LHCN-M2 (cell line): ENCODE results near the gene MISP3. TPM values are rescaled to one million over a fixed set of nuclear protein-coding genes. Genes with fewer than 3 reads are reported as not detected.
A peak's percentile ranks its signal among the peaks of the same experiment; 100 is the strongest.

Source experiments
- DNase-seq: peaks from one replicate; pipeline ENCODE4 v3.0.0-alpha.2; 2012; ENCODE audit warnings: low read depth
- total RNA-seq: library from RNA; depleted of rRNA; stranded (reverse); fragments of >200 nt; gene quantifications from 2 replicates; pipeline ENCODE4 v1.2.3, GENCODE V29; 2014

The MISP3 gene
- total RNA-seq, 1 experiment from 2014 or later = 0.34 TPM

DNA sequence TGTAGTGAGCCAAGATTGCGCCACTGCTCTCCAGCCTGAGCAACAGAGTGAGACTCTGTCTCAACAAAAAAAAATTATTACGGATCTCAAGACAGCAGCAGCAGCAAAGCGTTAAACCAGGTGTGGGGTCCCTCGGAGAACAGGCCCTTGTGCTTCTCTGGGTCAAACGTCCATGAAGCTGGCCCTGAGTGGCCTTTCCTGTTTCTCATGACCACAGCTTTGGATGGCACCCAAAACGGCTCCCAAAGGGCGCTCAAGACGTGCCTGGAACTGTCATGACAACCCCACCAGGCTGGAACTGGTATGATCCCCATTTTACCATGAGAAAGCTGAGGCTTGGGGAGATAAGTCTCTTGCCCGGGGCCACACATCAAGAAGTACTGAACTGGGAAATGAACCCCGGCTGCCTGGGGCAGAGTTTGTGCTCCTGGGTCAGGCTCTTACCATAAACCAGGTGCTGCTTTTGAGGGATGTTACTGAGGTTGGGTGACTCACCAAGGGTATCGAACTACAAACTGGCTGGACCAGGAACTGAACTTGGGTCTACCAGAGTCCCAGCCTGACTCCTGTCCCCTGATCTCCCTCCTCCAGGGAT lies 29.6 kb downstream of the MISP3 start:
- no peak for DNase-seq

DNA sequence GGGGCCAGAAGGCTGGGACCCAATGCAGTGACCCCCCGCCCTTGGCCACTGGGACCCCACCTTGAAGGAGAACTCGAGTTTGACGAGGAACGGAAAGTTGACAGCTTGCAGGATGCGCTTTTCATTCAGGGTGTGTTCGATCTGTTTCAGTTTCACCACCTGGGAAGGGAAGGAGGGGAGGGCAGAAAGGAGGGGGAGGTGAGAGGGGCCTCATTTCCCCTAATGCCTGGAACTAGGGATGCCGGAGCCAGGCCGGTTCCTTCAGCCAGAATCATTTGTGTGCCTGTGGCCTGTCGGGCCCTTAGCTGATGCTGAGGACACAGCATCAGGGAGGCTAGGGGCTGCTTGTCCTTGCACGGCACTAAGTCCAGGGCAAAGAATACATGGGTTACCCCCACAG lies 30.2 kb downstream of the MISP3 start:
- no peak for DNase-seq

DNA sequence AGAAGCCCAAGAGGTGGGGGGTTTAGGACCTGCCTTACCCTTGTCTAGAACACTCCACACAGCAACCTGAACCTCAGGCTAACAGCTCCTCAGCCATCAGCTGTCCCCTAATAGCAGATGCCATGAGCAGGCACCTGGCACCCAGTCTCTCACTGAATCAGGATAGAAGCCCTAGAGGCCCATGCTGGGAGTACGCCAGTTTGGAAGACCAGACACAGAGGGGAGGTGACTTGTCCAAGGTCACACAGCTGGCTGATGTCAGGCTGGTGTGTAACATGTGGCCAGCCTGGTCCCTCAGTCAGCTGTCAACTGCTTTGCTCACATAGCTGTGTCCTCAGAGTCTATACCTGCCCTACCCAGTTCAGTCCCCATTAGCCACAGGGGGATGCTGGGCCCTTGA lies 30.7 kb downstream of the MISP3 start:
- no peak for DNase-seq

DNA sequence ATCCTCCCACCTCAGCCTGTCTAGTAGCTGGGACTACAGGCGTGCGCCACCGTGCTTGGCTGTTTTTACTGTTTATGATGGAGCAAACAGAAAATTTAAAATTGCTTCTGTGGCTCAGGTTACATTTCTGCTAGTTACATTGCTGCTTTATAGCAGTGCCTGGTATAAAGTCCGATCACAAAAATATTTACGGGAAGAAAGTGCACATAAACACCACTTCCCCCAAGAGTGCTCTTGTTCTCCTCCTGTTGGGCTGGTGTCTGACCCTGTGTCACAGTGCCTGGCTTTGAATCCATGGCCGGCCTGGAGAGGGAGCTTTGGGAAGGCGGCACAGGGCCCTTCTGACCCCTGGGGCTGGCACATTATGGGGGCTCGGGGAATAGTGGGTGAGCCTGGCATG lies 33.1 kb downstream of the MISP3 start:
- DNase-seq = no peak

DNA sequence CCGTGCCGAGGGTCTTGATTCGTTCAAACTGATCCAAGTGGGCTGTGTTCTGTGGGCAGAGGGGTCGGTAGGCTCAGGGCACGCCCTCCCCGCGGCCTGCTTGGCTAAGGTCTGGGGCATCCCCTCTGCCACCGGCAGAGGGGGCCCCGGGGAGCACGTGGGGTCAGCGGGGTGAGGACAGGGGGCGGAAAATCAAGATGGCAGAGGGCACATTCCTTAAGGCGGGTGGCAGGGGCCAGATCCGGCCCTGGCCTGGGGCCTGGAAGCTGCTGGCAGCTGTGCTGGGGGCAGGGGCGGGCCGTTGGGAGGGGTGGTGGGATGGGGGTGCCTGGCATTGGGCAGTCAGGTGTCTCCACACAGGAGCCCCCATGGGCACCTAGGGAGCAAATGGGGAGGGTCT lies 34.3 kb downstream of the MISP3 start:
- DNase-seq = no peak

DNA sequence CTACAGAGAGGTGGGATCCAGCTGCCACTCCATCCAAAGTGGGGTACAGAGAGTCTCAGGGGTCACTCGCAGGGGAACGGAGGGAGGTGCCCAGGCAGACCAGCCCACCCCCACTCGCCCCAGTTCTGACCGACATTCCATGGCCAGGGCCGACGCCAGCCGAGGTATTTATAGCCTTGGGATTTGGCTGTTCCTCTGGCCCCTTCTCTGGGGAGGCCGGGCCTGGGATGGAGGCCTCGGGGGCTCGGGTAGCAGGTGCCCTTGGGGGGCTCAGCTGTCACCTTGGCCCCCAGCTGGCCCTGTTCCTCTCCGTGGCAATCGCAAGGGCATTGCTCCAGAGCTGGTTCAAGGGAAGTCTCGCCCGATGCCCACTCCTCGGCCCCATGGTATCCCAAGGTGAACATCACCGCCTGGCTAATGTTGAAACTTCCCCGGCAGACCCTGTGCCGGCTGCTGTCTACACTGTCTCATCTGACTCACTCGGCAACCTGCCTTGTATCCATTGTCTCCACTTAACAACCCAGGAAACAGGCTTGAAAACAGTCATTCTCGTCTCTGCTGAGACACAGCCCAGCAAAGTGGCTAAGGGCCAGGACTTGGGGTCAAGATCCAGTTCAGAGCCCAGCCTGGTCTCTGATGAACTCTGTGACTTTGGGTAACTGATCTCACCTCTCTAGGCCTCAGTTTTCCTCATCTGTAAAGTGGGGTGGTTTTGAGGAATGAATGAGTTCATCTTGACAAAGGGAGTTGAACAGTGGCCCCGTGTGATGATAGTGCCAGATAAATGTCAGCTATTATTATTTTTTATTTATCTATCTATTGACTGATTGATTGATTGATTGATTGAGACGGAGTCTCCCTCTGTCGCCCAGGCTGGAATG lies 35.2 kb downstream of the MISP3 start:
- no peak for DNase-seq

DNA sequence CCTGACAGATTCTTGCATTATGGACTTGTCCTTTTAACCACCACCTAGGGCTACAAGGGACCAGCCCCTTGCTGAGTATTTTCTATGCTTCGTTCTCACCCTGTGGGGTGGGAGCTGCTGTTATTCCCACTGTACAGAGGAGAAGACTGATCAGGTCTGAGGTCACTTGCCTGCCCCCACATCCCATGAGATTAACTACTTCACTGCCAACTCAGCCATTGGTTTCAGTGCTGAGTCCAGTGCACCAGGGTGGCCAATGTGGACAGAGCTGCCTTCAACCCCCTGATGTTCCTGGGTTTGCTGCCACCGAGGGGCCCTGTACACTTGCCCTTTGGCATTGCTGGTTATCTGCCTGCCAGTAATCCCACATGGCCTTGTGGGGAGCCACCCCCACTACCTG lies 38.1 kb downstream of the MISP3 start:
- no peak for DNase-seq

DNA sequence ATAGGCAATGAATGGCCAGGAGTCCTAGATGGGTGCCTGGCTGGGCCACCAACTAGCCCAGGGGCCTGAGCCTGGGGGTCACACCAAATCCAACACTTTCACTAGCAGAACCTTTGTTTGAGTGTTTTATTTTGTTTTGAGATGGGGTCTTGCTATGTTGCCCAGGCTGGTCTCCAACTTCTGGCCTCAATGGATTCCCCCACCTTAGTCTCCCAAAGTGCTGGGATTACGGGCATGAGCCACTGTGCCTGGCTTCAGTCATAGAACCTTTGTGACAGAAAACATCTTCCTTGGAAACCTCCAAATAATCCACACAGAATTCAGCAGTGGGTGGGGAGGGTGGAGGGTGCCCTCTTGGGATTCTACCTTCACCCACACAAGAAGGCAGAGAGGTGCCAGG lies 38.9 kb downstream of the MISP3 start:
- no peak for DNase-seq

DNA sequence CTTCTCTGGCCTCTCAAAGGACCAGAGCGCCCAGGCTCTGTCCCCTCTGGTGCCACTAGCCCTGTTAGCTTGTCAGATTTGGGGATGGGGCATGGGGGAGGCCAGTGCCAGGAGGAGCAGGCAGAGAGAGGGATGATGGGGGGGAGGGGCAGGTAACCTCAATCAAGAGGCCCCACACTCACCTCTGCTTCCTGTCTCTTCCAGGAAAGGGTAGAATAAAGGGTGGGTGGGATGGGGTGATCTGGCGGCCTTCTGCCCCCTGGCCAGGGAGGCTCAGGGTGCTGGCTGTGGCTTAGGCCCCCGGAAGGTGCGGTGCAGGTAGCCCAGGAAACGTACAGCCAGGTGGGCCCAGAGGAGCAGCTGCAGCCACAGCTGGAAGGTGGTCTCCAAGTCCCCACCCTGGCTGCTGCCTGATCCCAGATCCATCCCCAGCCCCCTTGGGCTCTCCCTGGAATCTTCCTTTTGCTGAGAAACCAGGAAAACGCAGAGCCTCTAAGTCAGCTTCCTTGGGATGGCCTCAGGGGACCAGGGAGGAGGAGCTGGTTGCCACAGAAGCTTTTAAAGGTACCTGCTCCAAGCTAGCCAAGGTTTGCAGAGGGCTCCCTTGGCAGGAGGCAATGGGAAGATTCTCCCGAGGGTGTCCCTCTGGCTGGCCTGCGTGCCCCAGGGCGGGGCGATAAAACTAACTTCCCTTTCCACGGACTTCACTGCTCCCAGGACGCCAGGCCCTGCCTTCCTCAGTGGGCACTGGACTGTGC lies 39.6 kb downstream of the MISP3 start:
- no peak for DNase-seq

DNA sequence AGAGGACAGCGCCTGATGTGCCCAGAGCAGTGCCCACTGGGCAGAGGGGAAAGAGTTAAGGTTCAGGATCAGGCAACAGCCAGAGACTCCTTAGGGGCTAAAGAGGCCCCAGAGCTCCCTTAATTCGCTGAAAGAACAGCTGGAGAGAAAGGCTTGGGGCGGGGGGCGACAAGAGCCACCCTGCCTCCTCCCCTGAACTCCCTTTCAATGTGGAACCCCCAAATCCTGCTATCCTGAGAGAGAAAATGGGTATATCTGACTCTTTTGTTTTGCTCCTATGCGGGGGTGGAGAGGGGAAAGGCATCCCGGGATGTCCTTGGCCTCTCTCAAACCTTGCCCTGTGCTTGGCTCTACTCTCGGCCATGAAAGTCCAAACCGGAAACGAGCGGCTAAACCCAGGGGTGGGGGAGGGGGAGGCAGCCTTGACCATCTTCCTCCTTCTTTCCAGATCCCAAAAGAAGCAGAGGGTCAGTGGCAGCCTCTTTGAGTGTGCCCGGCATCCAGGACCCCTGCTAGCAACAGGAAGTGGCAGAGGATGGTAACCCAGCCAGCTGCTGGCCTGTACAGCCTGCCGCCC lies 40.3 kb downstream of the MISP3 start:
- peak; percentile 35 for DNase-seq

DNA sequence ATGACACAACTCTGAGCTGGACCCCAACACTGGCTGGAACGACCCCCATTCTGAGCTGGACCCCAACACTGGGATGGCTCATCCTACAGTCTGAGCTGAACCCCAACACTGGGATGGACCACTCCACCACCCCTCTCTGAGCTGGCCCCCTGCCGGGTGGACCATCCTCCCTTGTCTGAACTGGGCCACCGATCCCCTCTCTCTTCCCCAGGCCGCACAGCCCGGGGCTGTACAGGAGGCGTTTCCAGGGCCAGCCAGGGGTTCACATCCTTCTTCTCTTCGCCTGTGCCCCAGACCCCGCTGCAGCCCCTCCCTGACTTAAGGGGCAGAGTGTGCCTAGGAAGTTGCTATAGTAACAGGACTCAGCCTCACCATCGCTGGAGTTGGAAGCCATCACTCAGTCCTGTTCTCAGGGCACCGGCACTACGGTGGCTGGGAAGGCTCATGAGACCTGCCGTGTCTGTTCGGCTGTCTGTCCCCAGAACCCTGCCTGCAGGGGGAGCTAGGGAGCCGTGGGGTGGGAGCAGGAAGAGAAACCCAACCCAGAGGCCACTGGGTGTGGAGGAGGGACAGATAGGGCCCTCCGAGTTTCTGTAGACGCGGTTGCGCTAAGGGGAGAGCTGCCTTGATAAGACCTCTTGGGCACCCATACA lies 41.3 kb downstream of the MISP3 start:
- DNase-seq = no peak

DNA sequence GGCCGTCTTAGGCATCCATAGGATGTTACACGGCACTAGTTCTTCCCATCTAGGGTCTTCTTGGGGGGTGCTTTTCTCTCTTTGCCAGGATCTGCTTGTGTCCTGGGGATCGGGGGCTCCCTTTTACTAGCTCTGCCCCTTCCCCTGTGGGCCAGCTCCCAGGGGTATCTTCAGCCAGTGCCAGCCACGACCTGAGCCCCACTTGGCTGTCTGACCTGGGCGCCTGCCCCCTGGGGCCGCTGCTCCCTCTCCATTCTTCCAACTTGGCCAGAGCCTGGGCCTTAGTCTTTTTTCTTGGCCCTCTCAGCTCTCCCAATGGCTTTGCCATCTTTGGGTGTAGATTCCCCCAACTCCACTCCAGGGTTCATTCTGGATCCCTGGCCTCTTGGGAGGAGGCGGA lies 41.9 kb downstream of the MISP3 start:
- DNase-seq = no peak

DNA sequence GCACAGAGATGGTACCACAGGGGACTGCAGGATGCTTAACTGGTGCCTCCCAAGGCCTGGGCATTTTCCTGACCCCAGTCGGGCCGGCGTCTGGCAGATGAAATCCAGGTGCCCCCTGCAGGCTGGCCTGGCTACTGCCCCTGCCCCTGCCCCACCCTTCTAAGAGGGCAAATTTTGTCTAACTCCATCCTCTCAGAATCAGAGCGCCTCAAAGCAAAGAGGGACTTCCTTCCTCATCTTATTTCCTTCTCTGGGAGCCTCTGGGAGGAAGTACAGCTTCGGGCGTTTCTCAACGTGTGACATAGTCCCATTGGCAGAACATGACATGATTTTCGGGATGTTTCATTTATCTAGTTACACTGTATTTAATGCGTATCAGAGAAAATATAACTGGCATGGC lies 42.3 kb downstream of the MISP3 start:
- DNase-seq = no peak

DNA sequence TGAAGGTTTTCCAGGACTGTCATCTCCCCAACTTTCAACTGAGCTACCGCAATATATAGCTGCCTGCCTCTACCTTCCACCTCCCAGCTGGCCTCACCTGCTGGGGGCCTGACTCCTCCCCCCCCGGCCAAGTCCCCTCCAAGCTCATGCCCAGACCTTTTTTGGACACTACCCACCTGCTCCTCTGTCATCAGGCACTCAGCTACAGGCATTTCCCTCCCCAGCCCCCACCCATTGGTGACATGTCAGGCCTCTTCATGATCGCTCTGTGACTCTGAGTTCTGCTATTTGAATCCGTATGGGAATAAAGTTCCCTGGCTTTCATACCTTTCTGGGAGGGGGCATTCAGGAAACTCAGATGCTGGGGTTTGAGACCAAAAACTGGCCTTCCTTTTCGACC lies 43.2 kb downstream of the MISP3 start:
- DNase-seq = no peak

DNA sequence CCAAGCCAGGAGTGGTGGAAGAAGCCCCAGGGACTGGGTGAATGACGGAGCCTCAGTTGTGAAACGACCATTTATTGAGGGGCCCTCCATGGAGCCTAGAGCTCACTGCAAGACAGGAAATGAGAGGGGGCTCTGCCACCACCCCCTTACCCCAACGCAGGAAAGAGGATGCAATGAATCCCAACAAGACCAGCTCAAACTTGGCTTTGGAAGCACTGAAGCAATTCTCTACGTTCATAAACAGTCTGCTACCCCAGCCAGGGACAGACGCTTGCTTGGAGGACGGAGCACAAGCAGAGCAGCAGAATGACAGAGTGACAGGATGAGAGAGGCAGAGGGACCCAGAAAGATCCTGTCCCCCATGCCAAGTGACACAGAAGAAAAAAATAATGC lies 43.9 kb downstream of the MISP3 start:
- DNase-seq = no peak

DNA sequence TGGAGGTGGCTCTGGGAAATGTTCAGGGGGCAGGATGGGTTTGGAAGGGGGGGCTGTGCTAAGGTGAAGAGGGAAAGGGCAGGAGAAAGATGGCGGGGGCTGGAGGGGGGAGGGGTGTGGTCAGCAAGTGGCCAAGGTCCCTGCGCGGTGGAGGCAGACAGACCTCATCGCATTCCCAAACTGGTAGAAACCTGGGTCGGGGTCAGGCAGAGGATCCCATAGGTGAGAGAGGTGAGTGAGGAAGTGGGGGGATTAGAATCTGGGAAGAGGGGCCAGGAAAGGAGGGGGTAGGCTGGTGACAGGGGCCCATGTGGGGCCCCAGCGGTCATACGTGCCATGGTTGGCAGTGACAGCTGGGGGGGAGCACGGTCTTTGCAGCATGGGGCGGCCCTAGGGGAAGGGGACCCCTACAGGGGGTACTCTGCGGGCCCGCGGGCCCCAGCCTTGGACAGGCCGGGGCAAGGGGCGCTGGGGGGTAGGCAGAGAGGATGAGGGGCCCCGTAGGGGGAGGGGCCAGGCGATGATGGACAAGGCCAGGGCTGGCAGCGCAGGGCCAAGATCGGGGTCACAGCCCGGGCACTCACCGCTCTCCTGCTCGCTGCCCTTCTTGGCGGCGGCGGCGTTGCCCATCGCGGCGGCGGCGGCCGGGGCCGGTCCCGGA lies 44.5 kb downstream of the MISP3 start:
- peak; percentile 45 for DNase-seq

DNA sequence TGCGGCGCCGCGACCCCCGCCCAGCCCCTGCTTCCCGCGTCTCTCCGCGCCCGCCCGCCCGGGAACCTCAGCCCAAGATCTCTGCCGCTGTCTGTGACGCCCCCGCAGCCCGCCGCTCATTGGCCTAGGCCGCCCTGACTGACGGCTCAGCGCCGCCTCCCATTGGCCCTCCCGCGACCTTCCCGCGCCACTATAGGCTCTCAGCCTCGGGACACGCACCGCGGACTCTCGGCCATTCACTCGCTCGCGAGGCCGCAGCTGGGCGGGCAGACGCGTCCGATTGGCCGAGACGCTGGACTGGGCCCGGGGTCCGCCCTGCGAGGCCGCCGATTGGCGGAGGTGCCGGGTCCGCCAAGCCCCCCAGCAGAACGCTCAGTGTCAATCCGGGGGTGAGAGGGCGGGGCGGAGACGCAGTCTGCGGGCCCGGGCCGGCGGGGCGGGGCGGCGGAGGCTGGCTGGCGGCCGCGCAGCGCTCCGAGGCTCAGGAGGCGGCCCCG lies 45.1 kb downstream of the MISP3 start, which contains the start of gene PRKACA:
Gene PRKACA, minus strand, starts transcription at position 95 of the 497 bp plus-strand sequence. CDS start 215 bp downstream, outside the sequence.
- peak; percentile 99 for DNase-seq

DNA sequence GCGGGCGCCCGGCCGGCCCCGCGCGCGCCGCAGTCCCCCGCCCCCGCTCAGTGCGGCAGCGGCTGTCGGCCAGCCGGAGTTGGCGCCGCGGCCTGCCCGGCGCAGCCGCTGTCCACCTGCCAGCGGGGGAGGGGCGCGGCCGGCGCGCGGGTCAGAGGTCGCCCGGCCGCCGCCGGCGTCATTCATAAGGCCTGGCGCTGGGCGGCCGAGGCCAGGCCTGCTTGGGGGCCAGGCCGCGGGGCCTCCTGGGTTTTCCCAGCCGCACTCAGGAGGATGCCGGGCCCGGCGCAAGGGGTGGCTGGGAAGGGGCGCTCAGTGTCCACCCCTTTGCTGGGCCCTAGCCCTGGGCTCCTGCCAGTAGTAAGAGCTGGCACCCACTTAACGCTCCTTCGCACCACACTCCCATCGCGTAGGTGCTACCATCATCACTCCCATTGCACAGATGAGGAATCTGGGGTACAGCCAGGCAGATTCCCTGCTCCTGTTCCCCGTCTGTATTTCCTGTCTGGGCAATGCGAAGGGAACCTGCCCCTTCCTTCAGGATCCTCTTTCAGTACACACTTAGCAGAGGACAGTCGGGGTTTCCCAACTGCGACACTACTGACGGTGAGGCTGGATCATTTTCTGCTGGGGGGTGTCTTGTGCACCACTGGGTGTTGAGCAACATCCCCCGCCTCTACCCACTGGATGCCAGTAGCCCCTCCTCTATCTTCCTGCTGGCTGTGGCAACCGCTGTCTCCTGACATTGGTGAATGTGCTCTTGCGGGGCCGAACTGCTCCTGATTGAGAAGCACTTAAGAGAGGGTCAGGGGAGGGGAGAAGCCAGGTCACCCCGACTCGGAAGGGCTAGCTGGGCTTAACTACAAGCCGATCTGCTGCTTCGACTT lies 45.8 kb downstream of the MISP3 start:
- DNase-seq = peak; percentile 66

DNA sequence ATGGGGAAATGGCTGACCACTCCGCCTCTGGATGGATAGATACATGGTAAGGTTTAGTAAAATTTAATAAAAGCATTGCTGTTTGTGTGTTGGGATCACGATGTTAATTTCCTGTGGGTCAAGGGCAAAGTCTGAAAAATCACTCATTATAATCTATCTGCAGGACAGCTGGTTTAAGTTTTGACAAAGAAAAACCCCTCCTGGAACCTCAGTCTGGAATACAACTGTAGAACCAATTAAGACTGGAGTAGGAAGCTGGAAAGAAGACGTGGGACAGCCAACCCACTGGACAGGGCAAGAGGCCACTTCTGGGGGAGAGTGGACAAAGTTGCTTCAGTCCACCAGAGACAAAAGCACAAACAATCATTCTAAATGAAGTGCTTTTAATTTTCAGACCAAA lies 46.6 kb downstream of the MISP3 start:
- DNase-seq = no peak
